CD4-positive, alpha-beta T cell treated with Interleukin-2 at 100 ng/mL for 4 hours (primary cell): ENCODE data around the gene APEH.
A peak's percentile ranks its signal among the peaks of the same experiment; 100 is the strongest.

Experiments
- DNase-seq: peaks from one replicate; pipeline ENCODE4 v3.0.0-alpha.2; 2020; ENCODE audit warnings: low spot score

The APEH gene

GRCh38 chr3:49714728-49715550 is 40.8 kb downstream of the APEH start:
- no peak for DNase-seq

GRCh38 chr3:49715611-49716121 is 41.5 kb downstream of the APEH start:
- DNase-seq: no peak

- DNase-seq: no peak
These were observed 42.0 kb downstream of the APEH start for GRCh38 chr3:49716169-49716568.

GRCh38 chr3:49716691-49717210 is 42.6 kb downstream of the APEH start:
- no peak for DNase-seq

- no peak for DNase-seq
These were observed 43.2 kb downstream of the APEH start for GRCh38 chr3:49717211-49717958.

GRCh38 chr3:49717959-49718857 is 44.1 kb downstream of the APEH start:
- DNase-seq: no peak

GRCh38 chr3:49718858-49719213 is 44.7 kb downstream of the APEH start:
- DNase-seq: peak; percentile 4

- peak; percentile 90 for DNase-seq
These were observed 45.2 kb downstream of the APEH start, which contains the start of gene AMIGO3 for GRCh38 chr3:49719214-49719884. TSS of gene AMIGO3 (minus strand) at chr3:49719684. CDS start at chr3:49719465, 219 bp downstream.

GRCh38 chr3:49720855-49721595 is 46.9 kb downstream of the APEH start:
- DNase-seq: no peak

- DNase-seq: no peak
These were observed 47.4 kb downstream of the APEH start for GRCh38 chr3:49721596-49721895.

- no peak for DNase-seq
These were observed 48.0 kb downstream of the APEH start for GRCh38 chr3:49721896-49722781.

- no peak for DNase-seq
These were observed 48.7 kb downstream of the APEH start for GRCh38 chr3:49722896-49723295.

- peak; percentile 51 for DNase-seq
These were observed 49.1 kb downstream of the APEH start for GRCh38 chr3:49723296-49723627.

GRCh38 chr3:49723628-49724551 is 49.7 kb downstream of the APEH start, which contains the start of gene GMPPB:
TSS of gene GMPPB (minus strand) at chr3:49723951. CDS start at chr3:49723726, 225 bp downstream.
- peak; percentile 91 for DNase-seq

- peak; percentile 14 for DNase-seq
These were observed 50.4 kb downstream of the APEH start for GRCh38 chr3:49724586-49724985.

- DNase-seq: no peak
These were observed 51.9 kb downstream of the APEH start for GRCh38 chr3:49725906-49726681.

- DNase-seq: no peak
These were observed 53.2 kb downstream of the APEH start for GRCh38 chr3:49727154-49727923.
